Esophagus muscularis mucosa (tissue), 4 donors: Measurements from ENCODE around the gene SLC7A1. TPM values are rescaled to one million over a fixed set of nuclear protein-coding genes. Genes with fewer than 3 reads are reported as not detected.
A peak's percentile ranks its signal among the peaks of the same experiment; 100 is the strongest.

Experiments
- DNase-seq: peaks from one replicate; pipeline ENCODE4 v3.0.0-alpha.2; 2017; ENCODE audit errors: extremely low spot score
- H3K27ac ChIP-seq, 4 donors: fragments of 200-600 bp; sonication (generic); replicated peaks in 1 of 4; 1 replicate in 3 of 4; 2 replicates in 1 of 4; pipeline ENCODE4 v1.5.1; 2016 to 2019; ENCODE audit warnings: mild to moderate bottlenecking in 1 of 4
- H3K27me3 ChIP-seq, 4 donors: fragments of 200-600 bp; sonication (generic); one replicate each; pipeline versions ENCODE4 v1.5.1 to v1.6.0; 2016 to 2019
- H3K36me3 ChIP-seq, 4 donors: fragments of 200-600 bp; sonication (generic); one replicate each; pipeline ENCODE4 v1.5.1; 2016 to 2019
- H3K4me1 ChIP-seq, 4 donors: fragments of 200-600 bp; sonication (generic); one replicate each; pipeline ENCODE4 v1.5.1; 2016 to 2019
- H3K4me3 ChIP-seq, 4 donors: fragments of 200-600 bp; sonication (generic); 1 replicate in 2 of 4; 2 replicates in 2 of 4; pipeline ENCODE4 v1.5.1; 2016 to 2019; ENCODE audit warnings: mild to moderate bottlenecking in 4 of 4, moderate library complexity in 1 of 4
- H3K9me3 ChIP-seq, 4 donors: fragments of 200-600 bp; sonication (generic); 1 replicate in 3 of 4; 2 replicates in 1 of 4; pipeline ENCODE4 v1.5.1; 2016 to 2019
- CTCF ChIP-seq, 3 experiments: fragments of 200-600 bp in 2 of 3; fragments of 450-650 bp in 1 of 3; sonication (generic) in 2 of 3; IDR thresholded peaks; one replicate each; pipeline ENCODE4 v1.5.1; 2017 to 2019; ENCODE audit warnings: antibody characterized with exemption in 3 of 3, mild to moderate bottlenecking in 2 of 3, moderate library complexity in 1 of 3
- EP300 ChIP-seq: sonication (generic); formaldehyde crosslinking; IDR thresholded peaks from one replicate; pipeline ENCODE4 v1.6.1; 2017; ENCODE audit warnings: antibody characterized with exemption
- POLR2A ChIP-seq: fragments of 450-650 bp; IDR thresholded peaks from one replicate; pipeline ENCODE4 v1.6.1; 2017; ENCODE audit warnings: antibody characterized with exemption, moderate library complexity, mild to moderate bottlenecking, low read depth
- POLR2AphosphoS5 ChIP-seq, 2 donors: sonication (generic); formaldehyde crosslinking; IDR thresholded peaks; one replicate each; pipeline ENCODE4 v1.6.1; 2017; ENCODE audit warnings: antibody characterized with exemption in 2 of 2
- WGBS: methylation state at CpG from one replicate; pipeline ENCODE4 v1.1.5; 2018; 5-methylcytosine and 5-hydroxymethylcytosine counted together
- intact Hi-C: fragments of 100-400 bp; cut with DNase I; formaldehyde crosslinking; loops from one replicate; pipeline ENCODE4 v1.15.1; 2023
- total RNA-seq, 4 donors: library from RNA; depleted of rRNA; stranded (reverse); fragments of >200 nt; gene quantifications; one replicate each; pipeline versions ENCODE4 v1.1.0 to v1.2.1, GENCODE V29; 2016

The SLC7A1 gene
- total RNA-seq, 4 donors from 2014 or later: 15.0 to 28.8 (median 21.6) TPM

GRCh38 chr13:29578300-29579085, 17.0 kb downstream of the SLC7A1 start:
- Histone ChIP-seq H3K4me1 (peaks cover 31 to 91% (median 61%) of the 10 kb centered on the region in 4 donors), H3K36me3 (no peaks in the 10 kb centered on the region), H3K9me3 (no peaks in the 10 kb centered on the region), H3K4me3 (no peak overlapping the region), H3K27ac (peak overlapping the region in 1 of 4 donors; percentile 8), H3K27me3 (no peaks in the 10 kb centered on the region)
- intact Hi-C loops: no loop called here
- DNase-seq: no peak
- WGBS: 81% methylated on average over 12 of the region's 18 CpGs
- TF ChIP-seq CTCF (IDR thresholded peaks at IDR 0.05) (no peak), EP300 (no peak), POLR2A (no peak)

GRCh38 chr13:29577136-29578051, 18.1 kb downstream of the SLC7A1 start:
- Histone ChIP-seq H3K4me1 (peaks cover 35 to 91% (median 62%) of the 10 kb centered on the region in 4 donors), H3K36me3 (no peaks in the 10 kb centered on the region), H3K9me3 (no peaks in the 10 kb centered on the region), H3K4me3 (no peak overlapping the region), H3K27ac (no peak overlapping the region), H3K27me3 (no peaks in the 10 kb centered on the region)
- 85% methylated on average over 18 of the region's 18 CpGs for WGBS
- DNase-seq: no peak
- TF ChIP-seq POLR2AphosphoS5 (IDR thresholded peaks at IDR 0.05) (no peak), POLR2A (no peak), EP300 (no peak), CTCF (IDR thresholded peaks at IDR 0.05) (no peak)
- intact Hi-C loops: no loop called here

GRCh38 chr13:29576581-29576980, 18.9 kb downstream of the SLC7A1 start:
- H3K4me1 ChIP-seq: peaks cover 27 to 85% (median 54%) of the 10 kb centered on the region in 4 donors
- 93% methylated on average over 7 of the region's 7 CpGs for WGBS
- intact Hi-C loops: no loop called here

GRCh38 chr13:29575098-29575497, 20.4 kb downstream of the SLC7A1 start:
- Histone ChIP-seq H3K27ac (no peak overlapping the region), H3K27me3 (no peaks in the 10 kb centered on the region)

More at GRCh38 chr13:29576581-29576980, 18.9 kb downstream of the SLC7A1 start:
- TF ChIP-seq EP300 (no peak), POLR2AphosphoS5 (IDR thresholded peaks at IDR 0.05) (no peak), CTCF (IDR thresholded peaks at IDR 0.05) (no peak), POLR2A (no peak)
- Histone ChIP-seq H3K36me3 (no peaks in the 10 kb centered on the region), H3K4me3 (no peak overlapping the region), H3K27me3 (no peaks in the 10 kb centered on the region), H3K27ac (no peak overlapping the region), H3K9me3 (no peaks in the 10 kb centered on the region)
- DNase-seq: no peak

More at GRCh38 chr13:29575098-29575497, 20.4 kb downstream of the SLC7A1 start:
- no peak overlapping the region for H3K4me3 ChIP-seq
- intact Hi-C loops: no loop called here
- WGBS: 53% methylated on average over 3 of the region's 3 CpGs
- H3K36me3 ChIP-seq: no peaks in the 10 kb centered on the region
- no peaks in the 10 kb centered on the region for H3K9me3 ChIP-seq
- H3K4me1 ChIP-seq: peaks cover 22 to 71% (median 45%) of the 10 kb centered on the region in 4 donors
- DNase-seq: no peak
- TF ChIP-seq POLR2AphosphoS5 (IDR thresholded peaks at IDR 0.05): no peak
- TF ChIP-seq POLR2A: no peak
- TF ChIP-seq CTCF (IDR thresholded peaks at IDR 0.05): no peak
- TF ChIP-seq EP300: no peak
